RWPE1 (cell line): ENCODE results near the gene FBL.

ENCODE experiments used
- CTCF ChIA-PET: fragments of 350-600 bp; sonication (Branson Sonifier 250); formaldehyde crosslinking; extraction: SDS; loops from one replicate; lab custom pipeline; 2021; lab: Yijun Ruan, JAX
- POLR2A ChIA-PET: fragments of 400-600 bp; formaldehyde crosslinking; extraction: SDS; loops from one replicate; lab custom pipeline; 2020; ENCODE audit warnings: antibody characterized with exemption; ENCODE audit not compliant: low non-redundant PET; lab: Yijun Ruan, JAX
- DNase-seq: peaks from one replicate; pipeline ENCODE4 v3.0.0; 2012; ENCODE audit warnings: low spot score
- H3K27ac ChIP-seq: fragments of 450-650 bp; 2 replicates; pipeline ENCODE4 v1.5.1; 2017
- TF ChIP-seq, protein P1 (sequence below): fragments of 450-650 bp; conservative IDR thresholded peaks from 2 replicates; pipeline ENCODE4 v1.5.1; 2017; ENCODE audit warnings: low read depth, mild to moderate bottlenecking

Gene FBL

GRCh38 chr19:39825093-39825463 lies 21.1 kb downstream of the FBL start:
- no peak for DNase-seq
- TF ChIP-seq, protein P1, sequence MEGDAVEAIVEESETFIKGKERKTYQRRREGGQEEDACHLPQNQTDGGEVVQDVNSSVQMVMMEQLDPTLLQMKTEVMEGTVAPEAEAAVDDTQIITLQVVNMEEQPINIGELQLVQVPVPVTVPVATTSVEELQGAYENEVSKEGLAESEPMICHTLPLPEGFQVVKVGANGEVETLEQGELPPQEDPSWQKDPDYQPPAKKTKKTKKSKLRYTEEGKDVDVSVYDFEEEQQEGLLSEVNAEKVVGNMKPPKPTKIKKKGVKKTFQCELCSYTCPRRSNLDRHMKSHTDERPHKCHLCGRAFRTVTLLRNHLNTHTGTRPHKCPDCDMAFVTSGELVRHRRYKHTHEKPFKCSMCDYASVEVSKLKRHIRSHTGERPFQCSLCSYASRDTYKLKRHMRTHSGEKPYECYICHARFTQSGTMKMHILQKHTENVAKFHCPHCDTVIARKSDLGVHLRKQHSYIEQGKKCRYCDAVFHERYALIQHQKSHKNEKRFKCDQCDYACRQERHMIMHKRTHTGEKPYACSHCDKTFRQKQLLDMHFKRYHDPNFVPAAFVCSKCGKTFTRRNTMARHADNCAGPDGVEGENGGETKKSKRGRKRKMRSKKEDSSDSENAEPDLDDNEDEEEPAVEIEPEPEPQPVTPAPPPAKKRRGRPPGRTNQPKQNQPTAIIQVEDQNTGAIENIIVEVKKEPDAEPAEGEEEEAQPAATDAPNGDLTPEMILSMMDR: no peak
- H3K27ac ChIP-seq: peak overlapping the region; percentile 72
- ChIA-PET POLR2A (interaction anchor here (0.6 to 0.7 kb wide), 2 partner anchors 9 to 16 kb away, joined by 3 read pairs; no protein-coding TSS in a partner anchor), CTCF (no interaction called here)

DNA sequence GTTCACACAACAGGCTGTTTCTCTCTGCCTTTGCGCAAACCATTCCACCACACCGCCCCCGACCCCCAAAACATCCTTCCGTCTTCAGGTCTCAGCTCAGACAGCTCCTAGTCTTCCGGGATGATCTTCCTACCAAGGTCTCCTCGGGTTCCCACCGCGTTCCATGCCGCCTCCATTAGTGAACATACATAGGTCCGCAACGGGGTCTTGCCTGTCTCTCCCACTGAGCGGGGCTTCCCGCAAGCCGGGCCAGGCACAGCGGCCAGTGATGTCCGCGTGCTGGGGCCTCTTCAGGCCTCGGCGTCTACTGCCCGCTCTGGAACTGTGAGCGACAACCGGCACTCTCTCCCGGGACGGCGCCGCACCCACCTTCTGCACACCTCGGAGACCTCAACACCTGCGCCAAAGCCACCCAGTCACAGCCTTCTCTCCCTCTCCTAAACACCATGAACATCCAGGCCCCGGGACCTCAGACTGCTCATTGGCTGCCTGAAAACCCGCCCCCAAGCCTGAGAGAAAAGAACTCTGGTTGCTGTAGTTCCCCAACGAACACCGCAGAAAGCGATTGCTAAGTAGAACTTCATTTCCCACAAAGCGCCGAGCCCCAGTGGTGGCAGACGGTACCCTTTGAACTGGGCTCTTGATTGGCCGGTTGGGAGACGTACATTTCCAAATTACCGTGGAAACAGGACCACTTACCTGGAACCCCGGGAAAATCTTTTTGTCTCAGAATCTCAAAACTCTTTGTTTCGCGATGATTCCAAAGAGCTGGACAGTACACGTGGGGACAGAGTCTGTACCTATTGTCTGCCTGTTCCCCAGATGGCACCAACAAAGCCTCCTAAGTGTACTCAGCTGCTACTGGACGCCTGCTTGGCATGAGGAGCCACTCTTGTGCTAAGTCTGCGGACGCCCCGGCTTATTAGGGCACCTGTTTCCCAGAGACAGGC lies 21.8 kb downstream of the FBL start:
- H3K27ac ChIP-seq: peak overlapping the region; percentile 72

DNA sequence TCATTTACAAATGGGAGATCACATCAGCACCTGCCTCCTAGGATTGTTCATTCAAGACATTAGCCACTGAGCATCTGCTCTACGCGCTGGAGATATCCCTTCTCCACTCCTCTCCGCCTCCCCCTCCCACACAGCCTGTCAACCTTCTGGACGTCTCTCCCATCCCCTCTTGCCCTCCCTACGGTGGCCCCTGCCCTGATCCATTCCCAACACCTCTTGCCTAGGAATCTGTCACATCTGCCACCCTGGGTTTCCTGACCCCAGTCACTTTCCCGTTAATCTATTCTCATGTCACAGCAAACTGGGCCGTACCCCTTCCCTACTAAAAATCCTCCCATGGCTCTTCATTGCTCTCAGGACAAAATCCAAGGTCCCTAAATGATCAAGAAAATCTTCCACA lies 22.5 kb downstream of the FBL start:
- TF ChIP-seq, protein P1: no peak
- no peak for DNase-seq
- peak overlapping the region; percentile 72 for H3K27ac ChIP-seq
- ChIA-PET CTCF (no interaction called here), POLR2A (no interaction called here)

More for the DNA sequence above, 21.8 kb downstream of the FBL start:
- POLR2A ChIA-PET: interaction anchor here (0.6 kb wide), 1 partner anchor 16 kb away, joined by 3 read pairs; no protein-coding TSS in a partner anchor
- peak; percentile 88 for DNase-seq
- TF ChIP-seq, protein P1: no peak
- CTCF ChIA-PET: no interaction called here

DNA sequence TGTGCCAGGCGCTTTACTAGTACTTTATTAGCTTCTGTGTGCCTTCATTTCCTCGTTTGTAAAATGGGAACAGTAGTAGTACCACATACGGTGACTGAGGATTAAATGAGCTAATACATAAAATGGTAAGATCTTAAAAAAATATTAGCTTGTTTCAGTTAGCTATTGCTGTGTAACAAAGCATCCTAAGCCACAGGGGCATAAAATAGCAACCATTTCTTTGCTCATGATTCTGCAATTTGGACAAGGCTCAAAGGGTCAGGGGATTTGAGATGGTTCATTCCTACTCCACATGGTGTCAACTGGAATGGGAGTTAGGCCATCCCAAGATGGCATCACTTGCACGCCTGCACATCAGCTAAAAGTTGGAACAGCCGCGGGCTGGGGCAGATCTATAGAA lies 25.5 kb downstream of the FBL start:
- no peak for DNase-seq
- POLR2A ChIA-PET: no interaction called here
- TF ChIP-seq, protein P1: no peak
- CTCF ChIA-PET: no interaction called here
- H3K27ac ChIP-seq: no peak overlapping the region

- ChIA-PET POLR2A (no interaction called here), CTCF (no interaction called here)
- TF ChIP-seq, protein P1: no peak
- DNase-seq: no peak
- H3K27ac ChIP-seq: no peak overlapping the region
Measured at GRCh38 chr19:39819786-39820185, 26.4 kb downstream of the FBL start.

DNA sequence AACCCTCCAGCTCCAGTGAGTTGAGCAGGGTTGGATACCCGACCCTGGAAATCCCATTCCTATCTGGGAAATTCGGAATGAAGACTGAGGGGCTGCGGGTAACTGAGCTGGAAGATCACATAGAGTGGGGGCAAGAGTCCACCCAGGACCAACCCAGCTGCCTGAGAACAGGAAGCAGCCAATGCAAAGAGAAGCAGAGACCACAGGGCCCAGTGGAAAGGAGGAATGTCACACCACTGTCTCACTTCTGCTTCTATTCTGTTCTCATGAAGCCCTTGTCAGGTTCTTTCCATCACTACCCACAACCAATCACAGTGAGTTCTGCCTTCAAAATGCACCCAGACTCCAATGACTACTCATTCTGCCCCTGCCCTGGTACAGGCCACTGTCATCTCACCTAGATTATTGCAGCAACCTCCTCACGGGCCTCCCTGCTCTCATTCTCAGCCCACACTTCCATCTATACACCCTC lies 27.5 kb downstream of the FBL start:
- no peak overlapping the region for H3K27ac ChIP-seq
- no peak for DNase-seq
- ChIA-PET POLR2A (interaction anchor here (0.6 kb wide), 1 partner anchor 374 kb away, joined by 7 read pairs; the partner anchor contains the start of gene SUPT5H), CTCF (no interaction called here)
- TF ChIP-seq, protein P1: no peak
